Endothelial cell of hepatic sinusoid (primary cell): Measurements from ENCODE around the gene EPHA2.

ENCODE experiments used
- in situ Hi-C: cut with HindIII; loops from 2 replicates; pipeline ENCODE4 v1.10.0; 2017; ENCODE audit warnings: low sequenced_read_pairs

The EPHA2 gene

DNA sequence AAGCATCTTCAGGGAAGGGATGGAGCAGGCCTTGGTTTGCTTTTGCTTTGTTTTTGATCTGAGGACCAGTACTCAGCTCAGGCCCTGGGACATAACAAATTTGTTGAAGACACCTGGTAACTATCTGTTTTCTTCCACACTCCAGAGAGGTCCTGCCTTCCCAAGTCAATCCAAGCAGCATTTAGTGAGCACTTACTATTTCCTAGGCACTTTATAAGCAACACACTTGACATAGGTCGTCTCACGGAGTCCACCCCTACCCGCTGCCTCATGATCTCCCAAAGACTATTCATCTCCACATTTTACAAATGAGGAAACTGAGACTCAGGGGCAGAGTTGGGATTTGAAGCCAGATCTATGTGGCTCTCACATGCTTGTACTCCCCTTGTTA lies 14.4 kb upstream of the EPHA2 start:
- in situ Hi-C loops = no loop called here

DNA sequence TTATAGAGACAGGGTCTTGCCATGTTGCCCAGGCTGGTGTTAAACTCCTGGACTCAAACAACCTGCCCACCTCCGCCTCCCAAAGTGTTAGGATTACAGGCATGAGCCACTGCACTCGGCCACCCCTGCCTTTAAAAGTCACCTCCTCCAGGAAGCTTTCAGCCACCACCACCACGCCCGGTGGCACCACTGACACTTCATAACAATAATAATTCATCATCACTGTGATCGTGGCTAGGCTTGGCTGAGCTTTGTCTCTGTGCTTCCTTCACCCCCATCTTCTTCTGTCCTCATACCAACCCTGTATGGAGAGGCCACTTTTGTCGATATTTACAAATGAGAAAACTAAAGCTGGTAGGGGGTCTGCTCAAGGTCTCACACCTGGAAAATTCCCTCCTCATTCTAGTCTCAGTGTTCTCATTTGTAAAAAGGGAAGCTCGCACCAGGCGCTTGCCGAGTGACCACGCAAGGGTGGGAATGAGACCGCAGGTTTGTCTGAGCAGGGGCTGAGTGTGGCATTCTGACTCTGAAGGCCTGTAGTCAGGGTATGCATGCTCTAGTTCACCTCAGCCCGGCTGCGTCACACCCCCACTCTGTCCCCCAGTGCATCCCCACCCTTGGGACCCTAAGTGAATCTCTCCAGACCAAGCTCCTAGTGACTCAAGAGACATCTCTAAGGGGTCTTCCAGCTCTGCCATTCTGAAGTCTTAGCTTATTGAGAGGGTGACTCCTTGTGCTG lies 12.9 kb upstream of the EPHA2 start:
- in situ Hi-C loops = loop anchor here (10.0 kb wide), 1 partner anchor 104 kb away; no protein-coding TSS in a partner anchor

DNA sequence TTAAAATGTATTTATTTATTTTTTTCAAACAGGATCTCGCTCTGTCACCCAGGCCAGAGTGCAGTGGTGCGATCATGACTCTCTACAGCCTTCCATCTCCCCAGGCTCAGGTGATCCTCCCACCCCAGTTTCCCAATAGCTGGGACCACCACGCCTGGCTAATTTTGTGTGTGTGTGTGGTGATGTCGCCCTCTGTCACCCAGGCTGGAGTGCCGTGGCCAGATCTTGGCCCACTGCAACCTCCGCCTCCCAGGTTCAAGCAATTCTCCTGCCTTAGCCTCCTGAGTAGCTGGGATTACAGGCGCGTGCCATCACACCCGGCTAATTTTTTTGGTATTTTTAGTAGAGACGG lies 12.3 kb upstream of the EPHA2 start:
- in situ Hi-C loops = loop anchor here (10.0 kb wide), 1 partner anchor 103 kb away; no protein-coding TSS in a partner anchor

DNA sequence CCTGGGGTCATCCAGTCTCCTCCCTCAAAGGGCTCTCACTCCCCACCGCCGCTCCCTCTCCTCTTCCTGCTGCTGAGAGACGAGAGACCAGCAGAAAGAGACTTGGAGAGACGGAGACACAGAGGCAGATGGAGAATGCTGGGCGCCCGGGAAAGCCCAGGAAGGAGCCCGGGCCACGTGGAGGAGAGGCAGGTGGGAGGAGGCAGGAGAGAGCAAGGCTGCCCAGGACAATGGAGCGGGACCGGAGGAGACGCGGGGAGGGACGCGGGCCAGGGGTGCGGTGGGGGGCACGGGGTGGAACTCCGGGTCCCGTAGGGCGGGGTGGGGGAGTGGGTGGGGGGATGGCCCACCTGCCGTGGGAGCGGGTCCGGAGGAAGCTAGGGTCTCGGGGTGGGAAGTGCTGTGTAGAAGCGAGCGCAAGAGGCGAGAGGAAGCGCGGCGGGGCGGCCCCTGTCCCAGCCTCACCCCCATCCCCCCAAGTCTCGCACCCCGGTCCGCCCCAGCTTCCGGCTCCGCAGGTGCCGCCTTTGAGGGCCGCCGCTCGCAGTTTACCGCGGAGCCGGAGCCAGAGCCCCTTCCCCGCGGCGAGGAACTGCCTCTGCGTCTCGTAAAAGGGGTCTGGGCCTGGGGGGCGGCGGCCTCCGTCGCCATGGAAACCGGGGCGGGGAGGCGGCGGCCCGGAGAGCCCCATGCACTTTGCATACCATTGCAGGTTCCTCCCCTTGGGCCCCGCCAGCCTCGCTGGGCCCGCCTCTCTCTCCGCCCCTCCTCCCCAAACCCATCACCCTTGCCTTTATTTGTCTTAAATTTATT lies 11.7 kb upstream of the EPHA2 start:
- in situ Hi-C loops = loop anchor here (10.0 kb wide), 1 partner anchor 103 kb away; no protein-coding TSS in a partner anchor

DNA sequence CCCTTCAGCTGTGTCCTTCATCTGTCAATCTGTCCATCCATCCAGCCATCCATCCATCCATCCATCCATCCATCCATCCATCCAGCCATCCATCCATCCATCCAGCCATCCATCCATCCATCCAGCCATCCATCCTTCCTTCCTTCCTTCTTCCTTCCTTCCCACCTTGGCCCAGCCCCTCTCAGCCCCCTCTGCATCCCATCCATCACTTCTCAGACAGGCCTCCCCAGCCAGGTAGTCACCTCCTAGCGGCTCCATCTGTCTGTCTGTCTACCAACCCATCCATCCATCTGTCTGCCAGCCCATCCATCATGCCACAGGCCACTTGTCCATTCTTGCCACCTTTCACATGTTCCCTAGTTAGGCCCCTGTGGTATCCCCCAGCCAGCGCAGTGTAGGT lies 10.2 kb upstream of the EPHA2 start:
- in situ Hi-C loops = loop anchor here (10.0 kb wide), 1 partner anchor 101 kb away; no protein-coding TSS in a partner anchor

DNA sequence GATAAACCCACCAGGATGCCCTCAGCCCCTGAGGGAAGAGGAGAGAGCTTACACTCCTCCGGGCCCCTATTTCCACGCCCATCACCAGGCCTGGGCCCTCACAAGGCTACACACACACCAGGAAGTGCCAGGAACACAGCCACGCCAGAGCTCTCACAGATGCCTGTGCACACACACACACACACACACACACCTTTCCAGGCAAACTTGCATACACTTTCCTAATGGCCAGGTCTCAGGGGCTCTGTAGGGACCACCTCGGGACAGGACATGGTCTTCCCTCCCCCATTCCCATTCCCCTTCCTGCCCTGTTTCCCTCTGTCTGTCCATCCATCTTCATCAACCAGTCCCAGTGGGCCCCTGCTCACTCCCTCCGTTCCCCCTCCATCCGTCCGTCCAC lies 9.7 kb upstream of the EPHA2 start:
- in situ Hi-C loops = loop anchor here (10.0 kb wide), 1 partner anchor 101 kb away; no protein-coding TSS in a partner anchor

DNA sequence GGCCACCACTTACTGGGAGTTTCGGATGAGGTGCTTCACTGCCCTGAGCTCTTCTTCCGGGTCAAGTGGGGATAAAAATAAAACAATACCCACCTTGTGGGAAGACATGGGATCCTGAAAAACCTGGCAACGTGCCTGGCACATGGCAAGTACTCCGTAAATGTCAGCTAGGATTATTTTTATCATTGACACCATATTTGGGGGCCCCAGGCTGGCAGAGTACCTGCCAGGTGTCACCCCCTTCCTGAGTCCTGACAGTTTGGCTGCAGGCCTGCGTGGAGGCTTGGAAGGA lies 9.2 kb upstream of the EPHA2 start:
- in situ Hi-C loops = loop anchor here (10.0 kb wide), 1 partner anchor 100 kb away; no protein-coding TSS in a partner anchor

DNA sequence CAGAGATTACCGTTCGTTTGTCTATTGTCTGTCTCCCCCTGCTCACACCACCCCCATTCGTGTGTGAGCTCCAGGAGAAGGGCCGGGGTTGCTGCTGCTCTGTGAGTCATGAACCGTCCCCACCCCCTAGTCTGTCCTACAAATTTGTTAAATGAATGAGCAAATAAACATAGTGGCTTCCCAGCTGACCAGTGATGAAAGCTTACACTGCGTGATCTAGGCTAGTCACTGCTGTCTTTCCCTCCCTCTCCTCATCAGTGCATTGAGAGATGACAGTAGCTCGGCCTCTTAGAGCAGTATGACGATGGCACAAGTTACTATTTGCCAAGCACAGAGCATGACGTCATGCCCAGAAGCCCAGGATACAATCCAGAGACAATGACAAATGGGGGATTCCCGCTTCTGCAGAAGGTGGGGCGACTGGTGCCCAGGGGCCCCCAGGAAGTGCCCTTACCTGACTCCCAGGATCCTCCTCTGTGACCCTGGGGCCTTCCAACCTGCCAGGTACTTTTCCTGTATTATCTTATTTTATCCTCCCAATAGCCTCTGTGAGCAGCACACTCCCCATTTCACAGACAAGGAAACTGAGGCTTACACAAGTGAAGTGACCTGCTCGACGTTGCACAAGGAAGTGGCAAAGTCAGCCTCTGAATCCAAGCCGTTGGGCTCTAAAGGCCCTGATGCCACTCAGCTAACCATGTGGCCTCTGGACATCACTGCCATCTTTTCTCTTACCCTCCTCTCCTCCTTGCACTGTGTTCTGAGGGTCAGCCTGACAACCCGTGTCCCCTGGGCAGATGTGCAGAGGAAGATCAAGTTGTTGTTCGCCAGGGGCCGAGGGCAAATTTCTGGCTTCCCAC lies 8.6 kb upstream of the EPHA2 start:
- in situ Hi-C loops = loop anchor here (10.0 kb wide), 1 partner anchor 100 kb away; no protein-coding TSS in a partner anchor

DNA sequence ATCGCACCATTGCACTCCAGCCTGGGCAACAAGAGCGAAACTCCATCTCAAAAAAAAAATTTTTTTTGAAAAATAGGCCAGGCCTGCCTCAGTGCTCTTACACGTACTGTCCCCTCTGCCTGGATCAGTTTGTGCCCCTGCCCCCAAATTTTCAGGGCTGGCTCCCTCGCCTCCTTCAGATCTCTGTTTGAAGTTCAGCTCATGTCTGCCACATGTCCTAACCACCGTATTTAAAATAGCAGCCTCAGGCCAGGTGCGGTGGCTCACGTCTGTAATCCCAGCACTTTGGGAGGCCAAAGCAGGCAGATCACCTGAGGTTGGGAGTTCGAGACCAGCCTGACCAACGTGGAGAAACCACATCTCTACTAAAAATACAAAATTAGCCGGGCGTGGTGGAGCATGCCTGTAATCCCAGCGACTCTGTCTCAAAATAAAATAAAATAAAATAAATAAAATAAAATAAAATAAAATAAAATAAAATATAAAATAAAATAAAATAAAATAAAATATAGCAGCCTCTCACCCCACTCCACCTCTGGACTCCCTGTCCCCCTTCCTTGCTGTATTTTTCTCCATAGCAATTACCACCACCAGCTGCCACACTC lies 7.8 kb upstream of the EPHA2 start:
- in situ Hi-C loops = loop anchor here (10.0 kb wide), 1 partner anchor 99 kb away; no protein-coding TSS in a partner anchor

DNA sequence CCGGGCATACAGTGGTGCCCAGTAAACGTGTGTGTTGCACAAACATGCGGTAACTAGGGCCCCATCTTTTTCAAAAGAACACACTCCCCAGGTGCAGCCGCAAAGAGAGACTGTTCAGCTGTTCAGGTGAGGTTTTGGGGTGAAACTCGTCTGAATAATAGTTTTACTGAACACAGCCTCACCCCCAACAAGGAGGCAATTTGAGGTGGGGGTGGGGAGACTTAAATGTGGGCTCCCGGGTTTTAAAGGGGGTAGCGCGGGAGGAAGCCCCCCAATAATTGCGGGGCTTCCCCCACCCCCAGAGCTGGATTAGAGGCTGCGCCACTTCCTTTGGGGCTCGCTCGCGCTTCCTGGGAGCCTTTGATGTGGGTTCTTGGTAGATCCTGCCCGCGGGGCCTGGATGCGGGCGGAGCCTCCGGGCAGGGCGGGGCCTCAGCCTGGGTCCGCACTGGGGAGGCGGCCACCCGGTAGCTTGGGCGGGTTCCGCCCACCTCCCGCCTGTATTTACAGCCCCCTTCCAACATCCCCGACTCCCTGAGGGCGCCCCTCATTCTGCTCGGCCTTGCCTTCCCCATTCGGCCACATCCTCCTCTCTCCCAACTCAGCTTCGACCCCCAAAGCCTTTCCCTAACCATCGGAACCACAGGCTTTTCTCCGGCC lies 6.4 kb upstream of the EPHA2 start:
- in situ Hi-C loops = loop anchor here (10.0 kb wide), 1 partner anchor 97 kb away; no protein-coding TSS in a partner anchor

DNA sequence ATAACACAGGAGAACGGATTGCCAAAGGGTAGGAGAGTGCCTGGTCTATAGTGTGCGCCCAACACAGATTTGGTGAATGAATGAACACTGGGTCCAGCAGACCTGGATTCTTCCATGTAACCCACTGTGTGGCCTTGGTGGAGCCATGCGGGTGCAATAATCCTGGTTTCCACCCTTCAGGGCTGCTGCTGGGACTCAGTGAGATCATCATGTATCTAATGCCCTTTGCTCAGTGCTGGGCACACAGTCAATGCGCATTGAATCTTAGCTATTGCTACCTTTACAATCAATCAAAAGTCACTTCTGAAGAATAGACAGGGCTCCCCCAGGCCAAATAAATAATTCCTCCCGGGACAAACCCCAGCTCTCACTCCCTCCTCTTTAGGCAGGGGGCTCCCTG lies 5.8 kb upstream of the EPHA2 start:
- in situ Hi-C loops = loop anchor here (10.0 kb wide), 1 partner anchor 97 kb away; no protein-coding TSS in a partner anchor

DNA sequence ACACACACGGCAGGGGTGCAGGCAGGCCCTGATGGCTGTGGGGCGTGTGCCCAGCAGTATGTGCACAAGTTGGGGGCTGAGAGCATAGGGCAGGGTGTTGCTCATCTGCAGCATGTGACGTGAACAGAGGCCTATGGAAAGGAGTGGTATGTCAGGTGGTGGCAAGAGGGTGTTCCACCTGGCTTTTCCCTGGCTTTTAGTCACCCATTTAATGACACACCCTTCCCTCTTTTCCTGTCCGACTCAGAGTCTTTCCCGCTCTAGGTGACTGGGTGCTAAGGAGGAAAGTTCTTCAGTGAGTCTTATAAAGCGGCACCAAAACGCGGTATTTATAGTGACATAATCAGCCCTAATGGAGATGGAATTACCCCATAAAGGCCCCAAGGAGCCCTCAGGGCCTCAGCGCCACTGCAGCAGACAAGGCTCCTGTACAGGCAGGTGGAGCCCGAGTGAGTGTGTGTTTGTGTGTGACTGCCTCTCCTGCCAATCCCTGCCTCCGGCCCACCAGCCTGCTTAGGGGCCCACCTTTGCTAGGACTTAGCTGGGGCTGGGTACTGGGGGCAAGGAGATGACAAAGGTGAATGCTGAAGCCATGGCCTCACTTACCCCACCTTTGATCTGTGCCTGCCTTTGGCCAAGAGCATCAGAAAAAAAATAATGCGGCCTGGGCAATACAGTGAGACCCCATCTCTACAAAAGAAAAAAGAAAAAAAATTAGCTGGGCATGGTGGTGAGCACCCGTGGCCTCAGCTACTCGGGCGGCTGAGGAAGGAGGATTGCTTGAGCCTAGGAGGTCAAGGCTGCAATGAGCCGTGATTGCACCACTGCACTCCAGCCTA lies 3.3 kb upstream of the EPHA2 start:
- in situ Hi-C loops = no loop called here

DNA sequence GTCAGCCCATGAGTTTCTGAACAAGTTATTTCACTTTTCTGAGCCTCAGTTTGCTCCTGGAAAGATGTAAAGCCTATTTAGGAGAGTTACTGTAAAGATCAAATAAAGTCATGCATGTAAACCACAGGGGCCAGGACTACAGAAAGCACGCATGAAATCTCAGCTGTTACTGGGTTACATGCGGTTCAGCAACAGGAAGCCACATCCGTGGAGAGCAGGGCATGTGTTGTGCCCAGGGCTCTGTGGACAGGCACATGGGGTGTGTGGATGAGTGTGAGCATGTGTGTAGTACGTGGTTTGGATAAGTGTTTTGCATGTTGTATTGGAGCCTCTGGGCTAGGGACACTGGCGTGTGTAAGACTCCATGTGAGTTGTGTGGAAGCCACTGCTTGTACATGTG lies 2.2 kb upstream of the EPHA2 start:
- in situ Hi-C loops = no loop called here

DNA sequence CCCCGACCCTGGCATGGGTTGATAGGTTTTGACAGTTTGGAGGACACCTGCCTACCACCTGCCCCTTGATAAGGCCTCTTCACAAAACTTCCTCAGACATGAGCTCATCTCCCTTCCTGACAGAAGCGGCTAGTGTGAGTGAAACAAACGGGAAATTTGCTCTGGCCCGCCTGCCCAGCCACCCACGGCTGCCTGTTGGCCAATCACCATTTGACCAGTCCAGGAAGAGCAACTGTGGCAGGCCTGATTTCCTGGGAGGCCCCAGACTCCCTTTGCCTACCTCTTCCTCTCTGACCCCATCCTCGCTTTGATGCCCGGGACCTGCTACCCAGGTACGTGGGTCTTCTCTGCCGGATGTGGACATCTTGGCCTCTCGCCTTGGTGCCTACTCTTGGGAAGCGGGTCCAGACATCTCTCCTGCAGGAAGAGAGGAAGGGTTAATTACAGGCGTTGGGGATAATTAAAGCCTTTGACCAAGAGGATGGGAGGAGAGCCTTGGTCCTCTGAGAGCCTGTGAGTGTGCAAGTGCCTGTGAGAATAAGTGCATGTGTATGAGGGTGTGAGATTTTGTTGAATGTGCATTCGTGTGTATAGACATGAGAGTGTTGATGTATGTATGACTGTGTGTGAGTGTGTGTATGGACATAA lies 1.1 kb upstream of the EPHA2 start:
- in situ Hi-C loops = no loop called here

DNA sequence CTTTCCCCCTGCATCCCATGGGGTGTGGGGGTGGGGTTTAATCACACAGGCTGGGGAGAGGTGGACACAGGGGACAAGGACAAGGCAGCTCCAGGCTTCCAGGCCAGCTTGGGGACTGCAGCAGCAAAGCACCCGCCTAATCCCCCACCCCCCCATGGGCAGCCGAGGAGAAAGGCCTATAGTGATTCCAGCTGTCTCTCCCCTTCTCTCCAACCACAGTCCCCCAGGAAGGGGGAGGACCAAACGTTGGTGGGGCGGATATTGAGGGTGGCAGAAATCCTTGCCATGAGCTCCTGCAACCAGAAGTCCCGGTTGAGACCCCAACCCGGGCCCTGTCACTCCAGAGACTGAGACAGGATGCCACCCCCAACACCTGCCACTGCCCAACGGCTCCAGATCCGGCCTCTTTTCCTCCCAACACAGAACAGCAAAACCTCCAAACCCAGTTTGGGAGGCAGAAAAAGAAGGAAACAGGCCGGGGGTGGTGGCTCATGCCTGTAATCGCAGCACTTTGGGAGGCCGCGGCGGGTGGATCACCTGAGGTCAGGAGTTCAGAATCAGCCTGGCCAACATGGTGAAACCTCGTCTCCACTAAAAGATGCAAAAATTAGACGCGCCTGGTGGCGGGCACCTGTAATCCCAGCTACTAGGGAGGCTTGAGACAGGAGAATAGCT lies 1.7 kb downstream of the EPHA2 start:
- in situ Hi-C loops = no loop called here

DNA sequence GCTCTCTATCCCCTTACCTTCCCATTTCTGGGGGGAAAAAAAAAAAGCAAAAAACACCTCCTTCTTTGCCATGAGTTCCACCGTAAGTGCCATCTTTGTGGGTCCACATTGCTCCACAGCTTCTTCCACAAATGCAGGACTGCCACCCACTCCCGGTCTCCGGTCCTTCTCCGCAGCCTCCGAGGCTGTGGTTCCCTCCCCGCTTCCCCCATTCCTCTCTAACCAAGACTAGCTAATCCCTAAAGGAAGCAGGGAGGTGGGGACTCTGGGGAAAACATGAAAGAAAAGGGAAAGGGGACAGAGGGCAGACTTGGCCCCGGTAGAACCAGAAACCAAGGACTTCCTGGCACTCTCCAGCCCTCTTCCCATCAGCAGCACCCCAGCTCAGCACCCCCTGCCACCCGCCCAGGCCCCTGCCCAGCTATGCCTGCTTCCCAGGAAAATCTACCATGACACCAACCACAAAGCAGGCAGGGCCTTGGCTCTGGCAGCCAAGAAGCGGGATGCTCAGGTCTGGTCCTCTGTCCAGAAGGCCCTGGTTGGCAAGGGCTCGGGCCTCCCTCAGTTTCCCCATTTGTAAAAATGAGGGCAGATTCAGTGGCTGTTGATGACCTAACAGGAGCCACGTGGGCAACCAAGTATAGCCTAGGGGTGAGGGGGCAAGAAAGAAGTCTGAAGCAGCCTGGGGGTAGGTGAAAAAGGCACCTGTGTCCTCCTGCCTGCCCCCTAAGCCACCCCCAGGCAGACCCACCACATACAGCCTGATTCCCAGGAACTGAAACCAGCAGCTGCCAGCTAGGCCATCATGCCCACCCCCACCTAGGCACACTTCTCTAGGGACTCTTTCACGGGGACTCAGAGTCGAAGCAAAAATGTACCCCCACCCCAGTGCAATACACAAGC lies 2.5 kb downstream of the EPHA2 start:
- in situ Hi-C loops = no loop called here

DNA sequence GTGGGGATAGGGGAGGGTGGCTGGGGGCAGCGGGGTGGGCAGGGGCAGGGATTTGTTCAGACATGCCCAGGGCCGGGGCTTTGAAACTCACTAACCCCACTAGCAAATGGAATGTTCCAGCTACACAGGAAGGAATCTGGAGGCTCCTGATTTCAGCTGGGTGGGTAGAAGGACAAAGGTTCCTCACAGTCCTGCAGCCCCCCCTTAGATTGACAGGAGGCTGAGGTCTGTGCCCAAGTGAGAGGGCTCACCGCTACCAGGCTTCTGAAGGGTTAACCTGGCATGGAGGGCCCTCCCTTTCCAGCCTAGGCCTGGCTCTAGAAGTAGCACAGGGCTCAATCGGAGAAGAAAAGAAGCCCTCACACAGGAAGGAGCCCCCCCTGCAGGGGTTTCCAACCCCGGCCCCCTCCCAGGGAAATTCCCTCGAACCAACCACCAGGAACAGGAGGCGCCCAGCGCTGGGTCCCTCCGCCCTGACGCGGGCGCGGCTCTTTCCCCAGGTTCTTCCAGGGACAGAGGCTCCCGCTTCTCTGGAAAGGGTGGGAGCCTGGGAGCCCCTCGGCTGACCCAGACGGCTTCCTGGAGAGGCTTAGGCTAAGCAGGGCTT lies 3.3 kb downstream of the EPHA2 start:
- in situ Hi-C loops = no loop called here
